ENCODE data around the gene LSMEM2. TPM values are rescaled to one million over a fixed set of nuclear protein-coding genes. Genes with fewer than 3 reads are reported as not detected.

Gene LSMEM2
- total RNA-seq (not detected), polyA plus RNA-seq (0.11 TPM)
- long read RNA-seq, donor 1 = 0 reads
- long read RNA-seq, donor 2 = 0 reads
- long read RNA-seq, donor 3, partial matches to known transcripts = 12 of 33 reads
- long read RNA-seq, donor 3, other reads (novel, unspliced or antisense) = 21 of 33 reads
- long read RNA-seq, donor 4 = 0 reads
- long read RNA-seq, donor 5, partial matches to known transcripts = 21 of 32 reads
- long read RNA-seq, donor 5, other reads (novel, unspliced or antisense) = 11 of 32 reads
- long read RNA-seq, donor 6 = 0 reads
- long read RNA-seq, donor 7, partial matches to known transcripts = 0 of 7 reads
- long read RNA-seq, donor 7, other reads (novel, unspliced or antisense) = 7 of 7 reads
- long read RNA-seq, donor 8 = 0 reads
- long read RNA-seq, donor 9 = 0 reads
- long read RNA-seq, donor 10 = 0 reads

DNA sequence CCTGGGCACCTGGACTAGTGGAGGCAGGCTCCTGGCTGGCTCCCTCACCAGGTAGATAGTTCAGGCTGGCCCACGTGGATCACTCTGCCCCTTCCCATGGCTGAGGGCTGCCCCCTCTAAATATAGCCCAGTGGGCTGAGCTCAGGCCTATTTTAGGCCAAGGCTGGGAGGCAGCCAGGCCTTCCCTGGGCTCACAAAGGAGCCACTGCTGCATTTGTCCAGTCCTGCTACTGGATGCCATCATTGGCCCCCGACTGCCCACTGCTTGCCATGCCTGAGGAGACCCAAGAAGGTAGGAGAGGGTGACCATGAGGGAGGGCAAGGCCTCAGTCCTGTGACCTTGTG, at the start of gene LSMEM2:
Gene LSMEM2, plus strand, starts transcription at position 208 of the 345 bp plus-strand sequence. Its CDS starts 27 bp downstream, at position 235.
- WGBS = 84% methylated on average over 2 of the region's 2 CpGs
- peaks cover 0 to 12% of the 10 kb centered on the region in 2 donors for H3K4me1 ChIP-seq (ENCODE audit: control insufficient read depth in 2 of 2, insufficient read depth in 2 of 2, low read length in 2 of 2)

DNA sequence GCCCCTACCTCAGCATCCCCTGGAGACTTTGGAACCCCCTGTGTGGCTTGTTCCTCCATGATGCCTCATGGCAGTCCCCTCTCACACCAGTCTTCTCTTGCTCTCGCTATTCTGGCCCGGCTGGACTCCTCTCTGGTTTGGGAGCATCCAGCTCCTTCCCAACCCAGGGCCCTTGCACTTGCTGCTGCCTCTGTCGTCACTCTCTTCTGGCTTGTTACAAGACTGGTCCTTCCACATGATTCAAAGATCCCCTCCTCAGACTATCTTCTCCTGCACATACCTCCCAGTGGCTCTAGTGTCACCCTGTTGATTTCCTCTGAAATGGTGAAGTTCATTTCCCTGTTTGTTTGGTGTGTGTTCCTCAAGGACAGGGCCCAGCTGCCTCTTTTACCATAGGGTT, 49.4 kb upstream of the LSMEM2 start:
- no peak for DNase-seq (ENCODE audit: low read depth in 6 of 9, low spot score in 9 of 9)
- H3K4me3 ChIP-seq (ENCODE audit: low read length in 2 of 2) = no peak overlapping the region
- no peaks in the 10 kb centered on the region for H3K36me3 ChIP-seq (ENCODE audit: control insufficient read depth in 2 of 2, insufficient read depth in 2 of 2, low read length in 1 of 2)
- H3K27me3 ChIP-seq (ENCODE audit: control insufficient read depth in 2 of 2, insufficient read depth in 1 of 2, low read length in 1 of 2) = peaks cover 0 to 12% of the 10 kb centered on the region in 2 donors
- no peak overlapping the region for H3K27ac ChIP-seq (ENCODE audit: low read depth in 1 of 2, low read length in 1 of 2)
- peaks cover 5 to 37% of the 10 kb centered on the region in 2 donors for H3K4me1 ChIP-seq (ENCODE audit: control insufficient read depth in 2 of 2, insufficient read depth in 2 of 2, low read length in 2 of 2)
- WGBS = 99% methylated on average over 3 of the region's 3 CpGs
- no peaks in the 10 kb centered on the region for H3K9me3 ChIP-seq (ENCODE audit: control insufficient read depth in 2 of 2, insufficient read depth in 1 of 2, low read length in 1 of 2)

More for the DNA sequence above, at the start of gene LSMEM2:
- H3K4me3 ChIP-seq (ENCODE audit: low read length in 2 of 2) = no peak within 1 kb of the TSS
- H3K27ac ChIP-seq (ENCODE audit: low read depth in 1 of 2, low read length in 1 of 2) = no peak within 1 kb of the TSS
- no peak for DNase-seq (ENCODE audit: low read depth in 6 of 9, low spot score in 9 of 9)
- H3K36me3 ChIP-seq (ENCODE audit: control insufficient read depth in 2 of 2, insufficient read depth in 2 of 2, low read length in 1 of 2) = no peaks in the 10 kb centered on the region
- H3K9me3 ChIP-seq (ENCODE audit: control insufficient read depth in 2 of 2, insufficient read depth in 1 of 2, low read length in 1 of 2) = peaks cover 0 to 18% of the 10 kb centered on the region in 2 donors
- peaks cover 39 to 57% of the 10 kb centered on the region in 2 donors for H3K27me3 ChIP-seq (ENCODE audit: control insufficient read depth in 2 of 2, insufficient read depth in 1 of 2, low read length in 1 of 2)

DNA sequence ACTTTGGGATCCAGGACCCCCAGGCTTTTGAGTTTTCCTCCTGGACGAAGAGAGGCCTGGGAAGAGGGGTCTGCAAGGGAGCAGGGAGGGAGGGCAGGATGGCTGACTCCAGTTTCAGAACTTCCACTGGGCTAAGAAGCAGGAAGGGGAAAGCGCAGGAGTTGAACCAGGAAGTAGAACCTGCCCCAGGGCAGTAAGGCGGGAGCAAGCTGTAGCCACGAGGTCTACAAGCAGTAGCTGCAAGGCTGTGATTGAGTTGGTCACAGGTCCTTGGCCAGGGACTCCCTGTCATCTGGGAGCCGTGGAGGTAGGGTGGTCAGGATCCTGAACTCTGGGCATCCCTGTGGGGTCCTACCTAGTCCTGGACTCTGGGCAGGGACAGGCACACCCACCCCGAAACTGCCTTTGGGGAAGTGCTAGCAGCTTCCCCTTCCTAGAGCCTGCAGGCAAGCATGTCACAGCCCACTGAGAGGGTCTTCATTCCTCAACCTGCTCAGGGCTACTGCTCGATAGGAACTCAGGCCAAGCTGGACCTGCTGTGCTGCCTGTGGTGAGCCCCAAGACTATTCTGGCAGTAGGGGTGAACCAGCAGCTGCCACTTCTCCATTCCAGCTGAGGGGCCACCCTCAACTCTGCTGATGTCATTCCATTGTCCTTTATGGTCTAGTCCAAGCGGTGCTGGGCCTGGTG, 48.6 kb upstream of the LSMEM2 start:
- peaks cover 6 to 44% of the 10 kb centered on the region in 2 donors for H3K4me1 ChIP-seq (ENCODE audit: control insufficient read depth in 2 of 2, insufficient read depth in 2 of 2, low read length in 2 of 2)
- no peaks in the 10 kb centered on the region for H3K36me3 ChIP-seq (ENCODE audit: control insufficient read depth in 2 of 2, insufficient read depth in 2 of 2, low read length in 1 of 2)
- H3K27me3 ChIP-seq (ENCODE audit: control insufficient read depth in 2 of 2, insufficient read depth in 1 of 2, low read length in 1 of 2) = peaks cover 0 to 10% of the 10 kb centered on the region in 2 donors
- no peak overlapping the region for H3K4me3 ChIP-seq (ENCODE audit: low read length in 2 of 2)
- no peak overlapping the region for H3K27ac ChIP-seq (ENCODE audit: low read depth in 1 of 2, low read length in 1 of 2)
- no peaks in the 10 kb centered on the region for H3K9me3 ChIP-seq (ENCODE audit: control insufficient read depth in 2 of 2, insufficient read depth in 1 of 2, low read length in 1 of 2)
- 89% methylated on average over 8 of the region's 8 CpGs for WGBS
- DNase-seq (ENCODE audit: low read depth in 6 of 9, low spot score in 9 of 9) = no peak

DNA sequence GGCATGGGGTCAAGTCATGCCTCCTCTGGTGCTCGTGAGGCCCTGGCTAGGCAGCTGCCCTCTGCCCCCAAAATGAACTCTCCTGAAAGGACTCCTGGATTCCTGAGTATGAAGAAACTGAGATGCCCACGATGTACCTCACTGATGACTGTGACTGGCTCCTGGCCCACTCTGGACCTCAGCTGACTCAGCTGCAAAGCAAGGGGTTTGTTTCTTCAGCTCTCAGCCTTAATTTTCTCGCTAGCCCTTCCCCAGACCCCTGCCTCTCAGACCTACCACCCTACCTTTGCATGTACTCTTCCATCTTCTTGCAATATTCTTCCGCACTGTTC, 48.1 kb upstream of the LSMEM2 start:
- Histone ChIP-seq H3K27ac (ENCODE audit: low read depth in 1 of 2, low read length in 1 of 2) (no peak overlapping the region), H3K36me3 (ENCODE audit: control insufficient read depth in 2 of 2, insufficient read depth in 2 of 2, low read length in 1 of 2) (no peaks in the 10 kb centered on the region), H3K27me3 (ENCODE audit: control insufficient read depth in 2 of 2, insufficient read depth in 1 of 2, low read length in 1 of 2) (peaks cover 0 to 7% of the 10 kb centered on the region in 2 donors), H3K9me3 (ENCODE audit: control insufficient read depth in 2 of 2, insufficient read depth in 1 of 2, low read length in 1 of 2) (no peaks in the 10 kb centered on the region), H3K4me1 (ENCODE audit: control insufficient read depth in 2 of 2, insufficient read depth in 2 of 2, low read length in 2 of 2) (peaks cover 9 to 48% of the 10 kb centered on the region in 2 donors), H3K4me3 (ENCODE audit: low read length in 2 of 2) (no peak overlapping the region)
- WGBS = 98% methylated on average over 4 of the region's 4 CpGs
- DNase-seq (ENCODE audit: low read depth in 6 of 9, low spot score in 9 of 9) = no peak

DNA sequence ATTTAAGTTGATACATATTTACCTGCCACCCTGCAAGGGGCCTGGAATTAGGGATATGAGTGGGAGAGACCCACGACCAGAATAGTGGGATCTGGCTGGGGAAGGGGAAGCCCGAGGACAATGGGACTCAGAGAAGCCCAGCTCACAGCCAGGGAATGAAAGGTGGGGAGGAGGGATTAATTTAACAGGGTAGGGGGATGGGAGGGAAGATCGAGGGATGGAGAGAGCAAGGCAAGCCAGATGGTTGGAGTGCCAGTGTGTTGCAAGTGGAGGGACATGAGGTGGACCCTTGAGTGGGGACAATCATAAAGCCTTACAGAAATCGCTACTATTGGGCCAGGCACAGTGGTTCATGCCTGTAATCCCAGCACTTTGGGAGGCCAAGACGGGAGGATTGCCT, 47.3 kb upstream of the LSMEM2 start:
- Histone ChIP-seq H3K27ac (ENCODE audit: low read depth in 1 of 2, low read length in 1 of 2) (no peak overlapping the region), H3K4me1 (ENCODE audit: control insufficient read depth in 2 of 2, insufficient read depth in 2 of 2, low read length in 2 of 2) (peaks cover 9 to 40% of the 10 kb centered on the region in 2 donors), H3K9me3 (ENCODE audit: control insufficient read depth in 2 of 2, insufficient read depth in 1 of 2, low read length in 1 of 2) (no peaks in the 10 kb centered on the region), H3K27me3 (ENCODE audit: control insufficient read depth in 2 of 2, insufficient read depth in 1 of 2, low read length in 1 of 2) (peaks cover 0 to 2% of the 10 kb centered on the region in 2 donors), H3K4me3 (ENCODE audit: low read length in 2 of 2) (no peak overlapping the region), H3K36me3 (ENCODE audit: control insufficient read depth in 2 of 2, insufficient read depth in 2 of 2, low read length in 1 of 2) (no peaks in the 10 kb centered on the region)
- WGBS = 94% methylated on average over 5 of the region's 5 CpGs
- no peak for DNase-seq (ENCODE audit: low read depth in 6 of 9, low spot score in 9 of 9)

DNA sequence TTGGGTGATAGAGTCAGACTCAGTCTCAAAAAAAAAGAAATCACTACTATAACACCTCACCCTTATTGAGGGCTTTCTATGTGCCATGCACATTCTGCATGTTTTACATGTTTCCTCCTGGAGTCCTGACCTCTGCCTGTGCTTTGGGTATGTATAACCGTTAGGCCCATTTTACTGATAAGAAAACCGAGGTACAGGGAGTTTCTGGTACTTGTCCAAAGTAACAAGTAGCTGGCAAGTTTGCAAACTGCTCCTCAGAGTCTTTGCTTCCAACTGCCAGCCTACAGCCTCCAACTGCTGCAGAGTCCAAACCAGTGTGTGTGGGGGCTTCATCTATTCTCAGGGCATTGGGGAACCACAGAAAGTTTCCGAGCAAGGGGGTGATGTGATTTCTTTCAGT, 46.6 kb upstream of the LSMEM2 start:
- Histone ChIP-seq H3K27me3 (ENCODE audit: control insufficient read depth in 2 of 2, insufficient read depth in 1 of 2, low read length in 1 of 2) (no peaks in the 10 kb centered on the region), H3K4me3 (ENCODE audit: low read length in 2 of 2) (no peak overlapping the region), H3K9me3 (ENCODE audit: control insufficient read depth in 2 of 2, insufficient read depth in 1 of 2, low read length in 1 of 2) (no peaks in the 10 kb centered on the region), H3K36me3 (ENCODE audit: control insufficient read depth in 2 of 2, insufficient read depth in 2 of 2, low read length in 1 of 2) (no peaks in the 10 kb centered on the region), H3K27ac (ENCODE audit: low read depth in 1 of 2, low read length in 1 of 2) (no peak overlapping the region), H3K4me1 (ENCODE audit: control insufficient read depth in 2 of 2, insufficient read depth in 2 of 2, low read length in 2 of 2) (peaks cover 12 to 34% of the 10 kb centered on the region in 2 donors)
- no peak for DNase-seq (ENCODE audit: low read depth in 6 of 9, low spot score in 9 of 9)
- WGBS = 97% methylated on average over 3 of the region's 3 CpGs

DNA sequence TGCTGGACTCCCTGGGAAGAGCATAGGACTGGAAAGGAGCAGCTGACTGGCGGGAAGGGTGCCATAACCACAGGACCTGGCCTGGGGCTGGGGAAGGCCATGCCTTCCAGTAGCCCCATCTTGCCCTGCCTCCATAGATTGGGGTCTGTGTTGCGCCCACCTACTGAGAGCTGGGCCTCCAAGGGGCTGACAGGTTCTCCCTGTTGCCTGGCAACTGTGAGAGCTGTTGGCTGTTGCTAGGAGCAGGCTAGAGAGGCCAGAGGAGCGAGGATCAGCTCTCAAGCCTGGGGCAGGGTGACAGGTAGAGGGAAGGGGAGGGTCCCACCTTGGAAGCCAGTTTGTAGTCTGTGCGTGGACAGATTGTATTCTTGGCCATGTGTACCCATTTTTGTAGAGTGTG, 45.7 kb upstream of the LSMEM2 start:
- no peak for DNase-seq (ENCODE audit: low read depth in 6 of 9, low spot score in 9 of 9)
- H3K4me3 ChIP-seq (ENCODE audit: low read length in 2 of 2) = no peak overlapping the region
- H3K36me3 ChIP-seq (ENCODE audit: control insufficient read depth in 2 of 2, insufficient read depth in 2 of 2, low read length in 1 of 2) = no peaks in the 10 kb centered on the region
- no peak overlapping the region for H3K27ac ChIP-seq (ENCODE audit: low read depth in 1 of 2, low read length in 1 of 2)
- no peaks in the 10 kb centered on the region for H3K27me3 ChIP-seq (ENCODE audit: control insufficient read depth in 2 of 2, insufficient read depth in 1 of 2, low read length in 1 of 2)
- no peaks in the 10 kb centered on the region for H3K9me3 ChIP-seq (ENCODE audit: control insufficient read depth in 2 of 2, insufficient read depth in 1 of 2, low read length in 1 of 2)
- peaks cover 11 to 35% of the 10 kb centered on the region in 2 donors for H3K4me1 ChIP-seq (ENCODE audit: control insufficient read depth in 2 of 2, insufficient read depth in 2 of 2, low read length in 2 of 2)
- 96% methylated on average over 4 of the region's 4 CpGs for WGBS

DNA sequence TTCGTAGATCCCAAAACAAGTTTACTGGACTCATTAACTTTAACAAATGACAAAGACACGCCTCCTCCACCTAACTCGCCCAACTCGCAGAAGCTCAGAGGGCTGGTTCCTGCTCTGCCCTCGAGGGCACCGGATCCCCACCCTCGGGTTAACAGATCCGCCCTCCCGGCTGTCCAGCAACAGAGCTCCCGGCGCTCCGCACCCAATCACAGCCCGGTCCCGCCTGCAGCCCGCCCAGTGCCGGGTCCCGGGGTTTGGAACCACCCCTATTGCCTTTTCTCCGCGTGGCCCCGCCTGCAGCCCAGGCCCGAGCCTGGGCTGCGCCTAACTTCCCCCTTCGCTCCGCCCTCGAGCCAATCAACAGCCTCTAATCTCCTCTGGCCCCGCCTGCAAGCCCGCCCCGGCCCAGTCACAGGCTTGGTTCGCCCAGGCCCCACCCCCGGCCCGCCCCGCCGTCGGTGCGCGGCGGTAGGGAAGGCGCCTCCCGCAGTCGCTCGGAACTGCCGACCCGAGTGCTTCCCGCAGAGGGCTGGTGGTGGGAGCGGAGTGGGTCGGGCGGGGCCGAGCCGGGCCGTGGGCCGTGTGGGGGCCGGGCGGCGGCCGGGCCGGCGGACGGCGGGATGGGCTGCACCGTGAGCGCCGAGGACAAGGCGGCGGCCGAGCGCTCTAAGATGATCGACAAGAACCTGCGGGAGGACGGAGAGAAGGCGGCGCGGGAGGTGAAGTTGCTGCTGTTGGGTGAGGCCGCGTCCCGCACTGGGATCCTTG, 43.0 kb upstream of the LSMEM2 start, which contains the start of gene GNAI2:
Gene GNAI2, plus strand, starts transcription at position 489 of the 768 bp plus-strand sequence. Its CDS starts 132 bp downstream, at position 621.
- WGBS = under 1% methylated on average over 75 of the region's 75 CpGs
- no peaks in the 10 kb centered on the region for H3K27me3 ChIP-seq (ENCODE audit: control insufficient read depth in 2 of 2, insufficient read depth in 1 of 2, low read length in 1 of 2)
- peaks cover 20 to 46% of the 10 kb centered on the region in 2 donors for H3K4me1 ChIP-seq (ENCODE audit: control insufficient read depth in 2 of 2, insufficient read depth in 2 of 2, low read length in 2 of 2)
- DNase-seq (ENCODE audit: low read depth in 6 of 9, low spot score in 9 of 9) = peak; percentile 87 to 99 (median 97)
- peaks cover 10 to 20% of the 10 kb centered on the region in 2 donors for H3K36me3 ChIP-seq (ENCODE audit: control insufficient read depth in 2 of 2, insufficient read depth in 2 of 2, low read length in 1 of 2)
- peaks cover 0 to 3% of the 10 kb centered on the region in 2 donors for H3K9me3 ChIP-seq (ENCODE audit: control insufficient read depth in 2 of 2, insufficient read depth in 1 of 2, low read length in 1 of 2)
- peak within 1 kb of the TSS; percentile 92 to 97 for H3K27ac ChIP-seq (ENCODE audit: low read depth in 1 of 2, low read length in 1 of 2)
- H3K4me3 ChIP-seq (ENCODE audit: low read length in 2 of 2) = peak within 1 kb of the TSS; percentile 93 to 99

Measured in thymus (tissue), 14 donors.